Adipose tissue (tissue), 3 donors: ENCODE data around the gene MGARP. TPM values are rescaled to one million over a fixed set of nuclear protein-coding genes. Genes with fewer than 3 reads are reported as not detected.

ENCODE experiments used
- H3K27ac ChIP-seq: one replicate; pipeline ENCODE4 v1.5.1; 2013; ENCODE audit warnings: low read depth, low read length
- WGBS, 3 donors: extraction: QIAGEN DNeasy Blood & Tissue Kit; methylation state at CpG; one replicate each; pipeline ENCODE4 v1.1.7; 2013; 5-methylcytosine and 5-hydroxymethylcytosine counted together
- polyA plus RNA-seq, 3 donors: library from polyadenylated mRNA; stranded (reverse); fragments of 200-250 nt; gene quantifications; one replicate each; pipeline ENCODE4 v1.2.3, GENCODE V29; 2013
- donor health status: healthy with polysubstance abuse.
- donor health status: Bipolar disorder and iron deficiency.
- donor health status: healthy.

The MGARP gene
- polyA plus RNA-seq, 3 donors: 0.07 to 3.4 (median 0.48) TPM

DNA sequence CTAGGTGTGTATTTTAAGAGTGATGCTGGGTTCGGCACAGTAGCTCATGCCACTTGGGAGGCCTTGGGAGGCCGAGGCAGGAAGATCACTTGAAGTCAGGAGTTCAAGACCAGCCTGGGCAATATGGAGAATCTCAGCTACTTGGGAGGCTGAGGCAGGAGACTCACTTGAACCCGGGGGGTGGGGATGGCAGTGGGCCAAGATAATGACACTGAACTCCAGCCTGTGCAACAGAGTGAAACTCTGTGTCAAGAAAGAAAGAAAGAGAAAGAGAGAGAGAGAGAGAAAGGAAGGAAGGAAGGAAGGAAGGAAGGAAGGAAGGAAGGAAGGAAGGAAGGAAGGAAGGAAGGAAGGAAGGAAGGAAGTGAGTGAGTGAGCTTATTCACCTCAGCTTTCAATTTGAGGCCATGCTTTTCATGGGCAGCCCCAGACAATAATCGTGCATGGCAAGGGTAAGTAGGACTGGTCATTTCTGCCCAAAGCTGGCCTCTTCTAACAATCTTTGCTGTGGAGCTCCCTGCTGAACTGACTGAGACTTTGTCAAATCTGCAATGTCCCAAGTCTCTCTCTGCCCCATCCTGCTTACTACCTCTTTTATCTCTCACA lies 60.5 kb downstream of the MGARP start:
- WGBS, 3 donors: 84 to 97% (median 86%) methylated on average over 4 of the region's 4 CpGs
- no peak overlapping the region for H3K27ac ChIP-seq

Other genes starting within 250 kb of the MGARP start
- gene ELF2, start 103.0 kb downstream of the MGARP start, polyA plus RNA-seq: 10 to 100 TPM; 11.8 to 17.0 (median 16.8) TPM
- 10 to 100 TPM in 1 of 3 donors, 1 to 10 TPM in 2; 3.8 to 12.1 (median 6.4) TPM for gene NAA15, start 21.3 kb upstream of the MGARP start, polyA plus RNA-seq
- gene NDUFC1, start 22.3 kb upstream of the MGARP start, polyA plus RNA-seq: 10 to 100 TPM; 45.3 to 77.3 (median 71.7) TPM
- gene RAB33B, start 173.9 kb upstream of the MGARP start, polyA plus RNA-seq: 1 to 10 TPM; 3.8 to 4.7 (median 4.5) TPM